HepG2 (cell line): Measurements from ENCODE around the gene CAPN3. TPM values are rescaled to one million over a fixed set of nuclear protein-coding genes. Genes with fewer than 3 reads are reported as not detected.

Source experiments
- ATAC-seq: fragments of 200-7000 bp; cut with Tn5 transposase; 3 replicates; pipeline ENCODE4 v1.9.1; 2020; ENCODE audit warnings: mild to moderate bottlenecking, moderate library complexity
- BruUV-seq: library from RNA; stranded (reverse); fragments of 400-500 nt; replicated peaks from 2 replicates; lab custom pipeline; 2021; lab: Mats Ljungman, UMichigan
- CTCF ChIA-PET: fragments of 300-600 bp; formaldehyde crosslinking; extraction: SDS; loops from one replicate; lab custom pipeline; 2021; ENCODE audit warnings: low total read pairs, inconsistent platforms, low intra/inter-chr PET ratio; lab: Yijun Ruan, JAX
- POLR2A ChIA-PET: fragments of 350-600 bp; sonication (Branson Sonifier 250); formaldehyde crosslinking; loops from one replicate; lab custom pipeline; 2020; ENCODE audit warnings: antibody characterized with exemption, inconsistent platforms; lab: Yijun Ruan, JAX
- DNase-seq: peaks from one replicate; pipeline ENCODE4 v3.0.0-alpha.2; 2015; ENCODE audit warnings: low spot score
- FAIRE-seq: peaks from 3 replicates; lab custom pipeline; 2011; peaks lifted over from hg19 to GRCh38; lab: Jason Lieb, UNC
- H2AFZ ChIP-seq: one replicate; pipeline ENCODE4 v1.6.1; 2011; ENCODE audit warnings: low read length, inconsistent platforms
- H3K27ac ChIP-seq: fragments of 300-600 bp; 3 replicates; pipeline ENCODE4 v1.8.0; 2011; ENCODE audit warnings: mixed run types, mild to moderate bottlenecking, mixed read lengths, low read length, inconsistent platforms; ENCODE audit not compliant: insufficient read depth; ENCODE audit errors: extremely low read length
- H3K27me3 ChIP-seq, 2 experiments: fragments of 200-600 bp in 1 of 2; 2 replicates in 1 of 2; 3 replicates in 1 of 2; pipeline versions ENCODE4 v1.6.0 to v1.8.0; 2011; ENCODE audit warnings: low read length in 2 of 2, mild to moderate bottlenecking in 2 of 2, moderate library complexity in 2 of 2, inconsistent platforms in 1 of 2; ENCODE audit not compliant: insufficient read depth in 2 of 2, control insufficient read depth in 1 of 2
- H3K36me3 ChIP-seq, 2 experiments: fragments of 200-600 bp in 1 of 2; replicated peaks in 1 of 2; 2 replicates in 1 of 2; 3 replicates in 1 of 2; pipeline versions ENCODE4 v1.5.1 to v1.8.0; 2011; ENCODE audit warnings: low read length in 2 of 2, inconsistent platforms in 1 of 2; ENCODE audit not compliant: insufficient read depth in 2 of 2, control insufficient read depth in 1 of 2
- H3K4me1 ChIP-seq: 2 replicates; pipeline ENCODE4 v1.5.1; 2012; ENCODE audit warnings: low read length, inconsistent platforms; ENCODE audit not compliant: insufficient read depth
- H3K4me2 ChIP-seq: 2 replicates; pipeline ENCODE4 v1.6.0; 2011; ENCODE audit warnings: low read depth, low read length, inconsistent platforms
- H3K4me3 ChIP-seq, 3 experiments: fragments of 200-600 bp in 1 of 3; sonication (generic), shearing (Covaris generic) in 1 of 3; replicated peaks in 1 of 3; 2 replicates each; pipeline ENCODE4 v1.5.1; 2011 to 2016; ENCODE audit warnings: low read length in 3 of 3, inconsistent platforms in 2 of 3, low read depth in 2 of 3, mild to moderate bottlenecking in 2 of 3, control low read depth in 1 of 3, mixed read lengths in 1 of 3; ENCODE audit not compliant: insufficient read depth in 1 of 3
- H3K79me2 ChIP-seq: one replicate; pipeline ENCODE4 v1.6.1; 2011; ENCODE audit warnings: low read length, inconsistent platforms; ENCODE audit not compliant: insufficient read depth
- H3K9ac ChIP-seq: 2 replicates; pipeline ENCODE4 v1.6.0; 2011; ENCODE audit warnings: mild to moderate bottlenecking, low read depth, low read length, inconsistent platforms; ENCODE audit not compliant: insufficient read depth
- H3K9me3 ChIP-seq: 2 replicates; pipeline ENCODE4 v1.5.1; 2012; ENCODE audit warnings: mild to moderate bottlenecking, low read length
- H4K20me1 ChIP-seq: 2 replicates; pipeline ENCODE4 v1.6.0; 2011; ENCODE audit warnings: inconsistent platforms, mild to moderate bottlenecking, low read length, moderate library complexity; ENCODE audit not compliant: insufficient read depth
- MED1 ChIP-seq: sonication (generic); formaldehyde crosslinking; IDR thresholded peaks from 2 replicates; pipeline ENCODE4 v1.4.0; 2020; ENCODE audit warnings: missing genetic modification reagents
- PLRG1 ChIP-seq: fragments of 450-650 bp; conservative IDR thresholded peaks from 2 replicates; pipeline ENCODE4 v1.6.1; 2016
- SRF ChIP-seq: IDR thresholded peaks from 2 replicates; pipeline ENCODE4 v1.6.1; 2011; ENCODE audit warnings: mild to moderate bottlenecking, low read depth, low read length, moderate library complexity
- STAG1 ChIP-seq: sonication (generic); formaldehyde crosslinking; IDR thresholded peaks from 2 replicates; pipeline ENCODE4 v1.4.0; 2020; ENCODE audit warnings: missing genetic modification reagents
- TSC22D2 ChIP-seq: sonication (generic); formaldehyde crosslinking; IDR thresholded peaks from 2 replicates; pipeline ENCODE4 v1.5.1; 2020; ENCODE audit warnings: missing genetic modification reagents, mild to moderate bottlenecking, borderline replicate concordance
- ZNF883 ChIP-seq: sonication (generic); formaldehyde crosslinking; IDR thresholded peaks from 2 replicates; pipeline ENCODE4 v1.5.1; 2020; ENCODE audit warnings: mild to moderate bottlenecking, missing genetic modification reagents; ENCODE audit errors: not compliant biosample characterization
- WGBS: methylation state at CpG from one replicate; pipeline ENCODE4 v1.1.6; 2017; ENCODE audit warnings: low lambda C conversion rate; 5-methylcytosine and 5-hydroxymethylcytosine counted together
- in situ Hi-C: cut with HindIII; loops from 2 replicates; pipeline ENCODE4 v1.10.0; 2017; ENCODE audit warnings: low pct_unique_long_range_greater_than_20kb; ENCODE audit not compliant: extremely low pct_ligation_motif_present
- intact Hi-C: fragments of 100-400 bp; cut with micrococcal nuclease; formaldehyde crosslinking; loops from one replicate; pipeline ENCODE4 v1.10.0; 2022; ENCODE audit not compliant: unreplicated experiment
- polyA plus RNA-seq, 8 experiments: library from polyadenylated mRNA; depleted of rRNA in 3 of 8; stranded (reverse) in 7 of 8; unstranded in 1 of 8; fragments of >200 nt; fragmentation: Illumina TruSeq in 4 of 8; extraction: Trizol in 4 of 8; gene quantifications; 2 replicates each; pipeline versions ENCODE4 v1.2.1 to v1.2.3, GENCODE V29; 2011 to 2016; ENCODE audit warnings: low read depth in 4 of 8, missing spikeins in 1 of 8, mixed read lengths in 1 of 8; ENCODE audit not compliant: insufficient read depth in 1 of 8
- total RNA-seq, 5 experiments: library from RNA; depleted of rRNA; stranded (reverse); fragments of >200 nt; fragmentation: Illumina TruSeq; extraction: Trizol; gene quantifications; 2 replicates each; pipeline ENCODE4 v1.2.3, GENCODE V29; 2016; ENCODE audit warnings: low read depth in 1 of 5

Gene CAPN3
- total and polyA plus RNA-seq, 2 of the 13 experiments (the other 11 are each of a cell fraction or from before 2014, with no cell fraction given): 1.3 to 4.6 TPM

- Histone ChIP-seq H2AFZ (no peak overlapping the region), H3K9ac (no peak overlapping the region), H3K4me2 (no peak overlapping the region), H3K4me1 (no peaks in the 10 kb centered on the region), H3K4me3 (no peak overlapping the region), H3K27me3 (no peaks in the 10 kb centered on the region), H4K20me1 (no peaks in the 10 kb centered on the region), H3K9me3 (peaks cover 4% of the 10 kb centered on the region), H3K79me2 (no peaks in the 10 kb centered on the region), H3K36me3 (peaks cover 0 to 4% of the 10 kb centered on the region in 2 experiments; a peak in 1 of 5 replicates), H3K27ac (no peak overlapping the region)
- ATAC-seq: no peak
- no peak for DNase-seq
- 94% methylated on average over 2 of the region's 2 CpGs for WGBS
- in situ Hi-C loops (no loop called here), intact Hi-C loops (no loop called here)
- TF ChIP-seq ZNF883 (CRISPR knock-in tag) (no peak), MED1 (CRISPR knock-in tag) (no peak)
- ChIA-PET POLR2A (no interaction called here), CTCF (interaction anchor here (0.5 kb wide), 1 partner anchor 1193 kb away, joined by 3 read pairs; no protein-coding TSS in a partner anchor)
- BruUV-seq: no TSS peak
- no peak for FAIRE-seq
Measured at GRCh38 chr15:42329992-42330391, 29.3 kb upstream of the CAPN3 start.

GRCh38 chr15:42331235-42331634, 28.1 kb upstream of the CAPN3 start:
- Histone ChIP-seq H3K9ac (no peak overlapping the region), H3K27me3 (no peaks in the 10 kb centered on the region), H3K4me1 (no peaks in the 10 kb centered on the region), H3K27ac (no peak overlapping the region), H2AFZ (no peak overlapping the region), H3K79me2 (no peaks in the 10 kb centered on the region), H3K36me3 (peaks cover 0 to 4% of the 10 kb centered on the region in 2 experiments; a peak in 1 of 5 replicates), H3K4me2 (no peak overlapping the region), H4K20me1 (no peaks in the 10 kb centered on the region), H3K4me3 (no peak overlapping the region), H3K9me3 (peaks cover 7% of the 10 kb centered on the region)
- ATAC-seq (no peak), FAIRE-seq (no peak), DNase-seq (no peak)
- BruUV-seq: no TSS peak
- TF ChIP-seq STAG1 (CRISPR knock-in tag): no peak
- no peak for TF ChIP-seq SRF
- no peak for TF ChIP-seq TSC22D2 (CRISPR knock-in tag)
- TF ChIP-seq PLRG1: no peak
- WGBS: 85% methylated on average over 3 of the region's 3 CpGs
- CTCF ChIA-PET: no interaction called here
- in situ Hi-C loops (no loop called here), intact Hi-C loops (no loop called here)
- POLR2A ChIA-PET: no interaction called here
